ENCODE measurements around the gene AOC2. TPM values are rescaled to one million over a fixed set of nuclear protein-coding genes. Genes with fewer than 3 reads are reported as not detected.
A peak's percentile ranks its signal among the peaks of the same experiment; 100 is the strongest.

AOC2 gene
- total and polyA plus RNA-seq, 2 of the 13 experiments (the other 11 are each of a cell fraction or from before 2014, with no cell fraction given), result 1.2 to 3.3 TPM

DNA sequence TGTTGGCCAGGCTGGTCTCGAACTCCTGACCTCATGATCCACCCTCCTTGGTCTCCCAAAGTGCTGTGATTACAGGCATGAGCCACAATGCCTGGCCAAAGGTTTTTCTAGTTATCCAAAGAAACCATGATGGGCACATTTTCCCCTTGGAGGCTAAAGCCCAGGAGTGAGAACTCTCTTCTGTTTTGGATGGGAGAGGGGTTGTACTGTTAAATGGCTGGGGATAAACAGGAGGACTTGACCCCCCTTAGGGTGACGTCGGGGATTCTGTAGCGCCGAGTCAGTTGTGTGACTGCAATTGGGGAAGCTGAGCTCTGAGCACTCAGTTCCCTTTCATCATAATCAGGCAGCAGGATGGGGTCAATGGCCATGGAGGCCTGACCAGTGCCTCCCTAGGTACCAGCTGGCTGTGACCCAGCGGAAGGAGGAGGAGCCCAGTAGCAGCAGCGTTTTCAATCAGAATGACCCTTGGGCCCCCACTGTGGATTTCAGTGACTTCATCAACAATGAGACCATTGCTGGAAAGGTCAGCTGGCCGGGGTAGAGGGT, 10.7 kb downstream of the AOC2 start (continued):
- TF ChIP-seq, protein P1, sequence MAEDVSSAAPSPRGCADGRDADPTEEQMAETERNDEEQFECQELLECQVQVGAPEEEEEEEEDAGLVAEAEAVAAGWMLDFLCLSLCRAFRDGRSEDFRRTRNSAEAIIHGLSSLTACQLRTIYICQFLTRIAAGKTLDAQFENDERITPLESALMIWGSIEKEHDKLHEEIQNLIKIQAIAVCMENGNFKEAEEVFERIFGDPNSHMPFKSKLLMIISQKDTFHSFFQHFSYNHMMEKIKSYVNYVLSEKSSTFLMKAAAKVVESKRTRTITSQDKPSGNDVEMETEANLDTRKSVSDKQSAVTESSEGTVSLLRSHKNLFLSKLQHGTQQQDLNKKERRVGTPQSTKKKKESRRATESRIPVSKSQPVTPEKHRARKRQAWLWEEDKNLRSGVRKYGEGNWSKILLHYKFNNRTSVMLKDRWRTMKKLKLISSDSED (CRISPR knock-in tag; IDR thresholded peaks at IDR 0.05), result no peak
- no peak for TF ChIP-seq ZNF17 (CRISPR knock-in tag; IDR thresholded peaks at IDR 0.05)
- no peak for TF ChIP-seq FLYWCH1 (CRISPR knock-in tag; IDR thresholded peaks at IDR 0.05)
- TF ChIP-seq, protein P2, sequence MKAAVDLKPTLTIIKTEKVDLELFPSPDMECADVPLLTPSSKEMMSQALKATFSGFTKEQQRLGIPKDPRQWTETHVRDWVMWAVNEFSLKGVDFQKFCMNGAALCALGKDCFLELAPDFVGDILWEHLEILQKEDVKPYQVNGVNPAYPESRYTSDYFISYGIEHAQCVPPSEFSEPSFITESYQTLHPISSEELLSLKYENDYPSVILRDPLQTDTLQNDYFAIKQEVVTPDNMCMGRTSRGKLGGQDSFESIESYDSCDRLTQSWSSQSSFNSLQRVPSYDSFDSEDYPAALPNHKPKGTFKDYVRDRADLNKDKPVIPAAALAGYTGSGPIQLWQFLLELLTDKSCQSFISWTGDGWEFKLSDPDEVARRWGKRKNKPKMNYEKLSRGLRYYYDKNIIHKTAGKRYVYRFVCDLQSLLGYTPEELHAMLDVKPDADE (CRISPR knock-in tag; IDR thresholded peaks at IDR 0.05), result no peak
- no peak for TF ChIP-seq SP2 (CRISPR knock-in tag; IDR thresholded peaks at IDR 0.05)
- no peak for TF ChIP-seq SMYD3 (CRISPR knock-in tag; IDR thresholded peaks at IDR 0.05)
- TF ChIP-seq JUN (CRISPR knock-in tag; IDR thresholded peaks at IDR 0.05), result peak; percentile 68; the same call in 1 of the 2 replicates
- TF ChIP-seq ZNF367 (CRISPR knock-in tag; IDR thresholded peaks at IDR 0.05; ENCODE audit: borderline replicate concordance), result 0 out of 2 replicates have a peak, but pooled peaks have one; percentile 28
- no peak for TF ChIP-seq IKZF1 (IDR thresholded peaks at IDR 0.05)
- no peak for TF ChIP-seq PAWR (CRISPR knock-in tag; IDR thresholded peaks at IDR 0.05; ENCODE audit: borderline replicate concordance)
- TF ChIP-seq TEF (CRISPR knock-in tag; IDR thresholded peaks at IDR 0.05), result no peak
- TF ChIP-seq ZNF703 (CRISPR knock-in tag; IDR thresholded peaks at IDR 0.05; ENCODE audit: borderline replicate concordance), result no peak
- TF ChIP-seq ZFAT (CRISPR knock-in tag; conservative IDR thresholded peaks at IDR 0.05), result no peak
- TF ChIP-seq AKAP8 (CRISPR knock-in tag; IDR thresholded peaks at IDR 0.05), result no peak
- TF ChIP-seq ZNF772 (CRISPR knock-in tag; IDR thresholded peaks at IDR 0.05), result peak; percentile 56; the same call in 1 of the 2 replicates
- TF ChIP-seq NFKB2 (CRISPR knock-in tag; IDR thresholded peaks at IDR 0.05; ENCODE audit: borderline replicate concordance), result 0 out of 2 replicates have a peak, but pooled peaks have one; percentile 13
- TF ChIP-seq ZBED4 (CRISPR knock-in tag; IDR thresholded peaks at IDR 0.05; ENCODE audit: borderline replicate concordance), result peak; percentile 81; the same call in 1 of the 2 replicates
- no peak for TF ChIP-seq XBP1 (CRISPR knock-in tag; IDR thresholded peaks at IDR 0.05)
- no peak for TF ChIP-seq SOX13 (IDR thresholded peaks at IDR 0.05)
- peak in 1 of 2 experiments; percentile 68; a peak in 2 of 4 replicates for TF ChIP-seq SOX13 (CRISPR knock-in tag; conservative IDR thresholded peaks at IDR 0.05 in 1 of 2, IDR thresholded peaks at IDR 0.05 in 1 of 2)
- no peak for TF ChIP-seq ZKSCAN8 (CRISPR knock-in tag; IDR thresholded peaks at IDR 0.05; ENCODE audit: borderline replicate concordance)
- TF ChIP-seq DDIT3 (CRISPR knock-in tag; IDR thresholded peaks at IDR 0.05), result no peak
- TF ChIP-seq ZBTB7A (CRISPR knock-in tag; IDR thresholded peaks at IDR 0.05), result peak; percentile 81; the same call in 1 of the 2 replicates
- peak; percentile 57; the same call in 1 of the 2 replicates for TF ChIP-seq MTA1 (CRISPR knock-in tag; IDR thresholded peaks at IDR 0.05; ENCODE audit: borderline replicate concordance)

Data from HepG2 (cell line).